GM21515 (cell line): Measurements from ENCODE around the gene YIF1A.
A peak's percentile ranks its signal among the peaks of the same experiment; 100 is the strongest.
"Not testable (repeated sequence)": the region's sequence is repeated elsewhere in the genome, so short reads cannot be mapped to it uniquely, and the experiment has no call there.

ENCODE experiments used
- ATAC-seq: cut with Tn5 transposase; IDR thresholded peaks from one replicate; pipeline ENCODE4 v1.9.1; 2021; ENCODE audit not compliant: unreplicated experiment

The YIF1A gene

DNA sequence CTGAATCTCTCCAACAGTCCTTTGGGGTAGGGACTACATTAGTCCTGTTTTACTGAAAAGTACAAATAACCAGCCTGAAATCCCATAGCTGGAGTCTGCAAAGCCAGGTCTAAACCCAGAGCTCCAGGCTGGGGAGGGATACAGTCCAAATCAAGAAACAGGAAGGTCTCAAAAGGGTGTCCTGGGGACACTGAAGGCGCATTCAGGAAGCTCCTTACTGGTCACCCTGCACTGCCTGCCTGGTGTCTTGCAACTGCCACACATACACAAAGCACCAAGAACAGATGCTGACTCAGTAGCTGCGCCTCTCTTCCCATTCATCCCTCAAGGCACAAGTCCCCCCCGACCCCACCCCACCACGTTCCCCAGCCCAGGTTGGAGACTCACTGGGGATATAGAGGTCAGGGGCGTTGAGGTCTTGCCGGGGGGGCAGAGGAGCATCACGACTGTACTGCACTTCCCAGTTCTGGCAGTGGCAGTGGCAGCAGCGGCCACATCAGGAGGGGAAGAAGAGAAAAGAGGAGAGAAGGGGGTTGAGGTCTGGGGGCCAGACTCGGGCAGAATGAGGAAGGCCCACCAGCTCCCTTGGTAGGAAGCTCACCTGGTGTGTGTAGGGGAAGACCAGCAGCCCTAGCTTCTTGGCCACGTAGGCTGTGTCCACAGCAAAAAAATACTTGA is 1.6 kb downstream of the YIF1A start:
- no peak for ATAC-seq

DNA sequence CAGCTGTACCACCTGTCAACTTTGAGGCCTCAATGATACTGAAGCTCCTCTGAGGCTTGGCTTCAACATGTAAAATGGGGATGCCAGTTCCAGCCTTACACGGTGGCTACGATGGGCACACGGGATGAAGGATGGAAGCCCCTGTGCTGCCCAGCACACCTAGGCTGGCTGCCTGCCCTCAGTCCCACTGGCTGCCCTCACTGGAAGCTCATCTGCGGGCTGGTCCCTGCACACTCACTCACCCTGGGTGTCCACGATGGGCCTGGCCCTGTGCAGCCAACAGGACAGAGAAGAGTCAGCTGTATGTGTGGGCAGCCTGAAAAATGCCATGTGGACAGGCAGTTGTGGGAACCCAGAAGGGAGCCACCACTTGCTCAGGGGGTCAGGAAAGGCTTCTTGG is 2.2 kb downstream of the YIF1A start:
- ATAC-seq: no peak

DNA sequence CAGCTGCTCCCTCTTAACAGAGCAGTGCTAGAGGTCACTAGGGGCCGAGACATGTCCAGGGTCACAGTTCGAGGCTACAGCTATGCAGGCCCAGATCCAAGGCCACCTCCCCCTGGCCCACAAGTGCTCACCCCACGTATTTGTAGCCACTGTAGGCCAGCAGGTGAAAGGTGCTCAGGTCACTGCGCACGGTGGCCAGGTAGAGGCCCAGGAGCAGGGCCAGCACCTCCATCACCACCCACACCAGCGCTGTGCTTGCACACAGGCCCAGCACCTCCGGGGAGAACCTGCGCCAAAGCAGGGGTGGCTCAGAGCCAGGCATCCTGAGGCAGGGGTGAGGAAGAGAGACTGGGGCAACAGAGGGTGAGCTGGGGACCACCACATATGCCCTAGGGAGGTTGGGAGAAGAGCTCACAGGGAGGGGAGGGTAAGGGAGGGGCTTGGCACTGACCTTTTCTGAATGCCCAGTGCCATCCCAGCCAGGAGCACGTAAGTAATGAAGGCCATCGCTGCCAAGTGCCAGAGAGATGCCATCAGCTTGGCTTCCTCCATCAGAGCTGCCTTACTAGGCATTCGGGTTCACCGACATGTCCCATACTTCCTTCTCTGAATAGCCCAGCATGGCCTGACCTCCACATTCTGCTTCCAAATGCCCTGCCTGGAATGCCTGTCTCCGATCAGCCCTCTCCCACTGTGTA is 3.5 kb downstream of the YIF1A start:
- no peak for ATAC-seq

DNA sequence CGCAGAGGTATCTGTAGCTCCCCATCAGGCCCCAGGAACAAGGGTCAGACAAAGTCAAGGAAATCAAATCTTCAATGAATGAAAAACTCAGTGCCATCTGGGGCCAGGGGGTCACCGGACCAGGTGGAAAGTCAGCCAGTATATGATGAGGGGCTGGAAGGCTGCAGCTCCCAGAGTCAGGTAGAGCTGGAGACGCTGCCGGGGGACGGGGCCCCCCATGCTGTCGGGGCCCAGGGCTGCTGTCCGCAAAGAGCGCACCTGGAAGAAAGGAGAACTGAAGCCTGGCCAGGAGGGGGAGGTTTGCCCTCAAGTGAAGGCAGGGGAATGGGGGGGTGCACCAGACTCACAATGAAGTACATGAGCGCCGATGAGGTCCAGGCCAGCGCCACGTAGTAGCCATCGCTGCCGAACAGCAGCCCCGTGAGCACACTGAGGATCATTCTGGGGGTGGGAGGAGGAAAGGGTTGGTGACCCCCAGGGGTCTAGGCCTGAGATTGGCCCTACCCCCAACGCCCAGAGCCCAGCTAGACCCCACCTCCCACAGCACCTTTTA is 4.3 kb downstream of the YIF1A start:
- no peak for ATAC-seq

DNA sequence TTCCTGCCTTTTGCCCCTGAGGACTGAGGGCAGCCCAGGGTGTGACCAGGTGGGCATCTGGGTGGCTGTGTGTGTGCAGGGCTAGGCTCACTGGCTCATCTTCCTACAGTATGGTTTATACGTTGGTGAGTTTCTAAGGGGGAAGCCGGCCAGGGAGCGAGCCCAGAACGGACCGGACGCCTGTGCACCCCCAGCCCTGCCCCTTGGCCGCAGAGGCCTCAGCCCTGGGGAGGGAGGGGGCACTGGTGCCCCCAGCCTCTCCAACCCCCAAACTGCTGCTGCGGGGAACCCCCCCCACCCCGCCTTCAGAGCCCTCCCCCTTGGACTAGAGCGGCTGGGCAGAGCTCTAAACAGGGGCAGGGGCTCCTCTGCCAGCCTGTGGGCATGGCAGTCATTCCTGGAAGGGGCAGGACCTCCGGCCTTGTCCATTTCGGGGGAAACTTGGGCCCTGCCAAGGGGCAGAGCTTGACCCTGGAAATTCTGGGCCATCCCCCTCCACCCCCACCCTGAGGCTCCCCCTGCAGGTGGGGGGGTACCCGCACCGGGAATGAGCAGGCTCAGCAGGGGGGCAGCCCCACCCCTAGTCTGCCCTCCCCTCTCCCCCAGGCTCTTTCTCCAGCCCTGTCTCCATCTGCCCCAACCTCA is 5.4 kb downstream of the YIF1A start:
- ATAC-seq: no peak

DNA sequence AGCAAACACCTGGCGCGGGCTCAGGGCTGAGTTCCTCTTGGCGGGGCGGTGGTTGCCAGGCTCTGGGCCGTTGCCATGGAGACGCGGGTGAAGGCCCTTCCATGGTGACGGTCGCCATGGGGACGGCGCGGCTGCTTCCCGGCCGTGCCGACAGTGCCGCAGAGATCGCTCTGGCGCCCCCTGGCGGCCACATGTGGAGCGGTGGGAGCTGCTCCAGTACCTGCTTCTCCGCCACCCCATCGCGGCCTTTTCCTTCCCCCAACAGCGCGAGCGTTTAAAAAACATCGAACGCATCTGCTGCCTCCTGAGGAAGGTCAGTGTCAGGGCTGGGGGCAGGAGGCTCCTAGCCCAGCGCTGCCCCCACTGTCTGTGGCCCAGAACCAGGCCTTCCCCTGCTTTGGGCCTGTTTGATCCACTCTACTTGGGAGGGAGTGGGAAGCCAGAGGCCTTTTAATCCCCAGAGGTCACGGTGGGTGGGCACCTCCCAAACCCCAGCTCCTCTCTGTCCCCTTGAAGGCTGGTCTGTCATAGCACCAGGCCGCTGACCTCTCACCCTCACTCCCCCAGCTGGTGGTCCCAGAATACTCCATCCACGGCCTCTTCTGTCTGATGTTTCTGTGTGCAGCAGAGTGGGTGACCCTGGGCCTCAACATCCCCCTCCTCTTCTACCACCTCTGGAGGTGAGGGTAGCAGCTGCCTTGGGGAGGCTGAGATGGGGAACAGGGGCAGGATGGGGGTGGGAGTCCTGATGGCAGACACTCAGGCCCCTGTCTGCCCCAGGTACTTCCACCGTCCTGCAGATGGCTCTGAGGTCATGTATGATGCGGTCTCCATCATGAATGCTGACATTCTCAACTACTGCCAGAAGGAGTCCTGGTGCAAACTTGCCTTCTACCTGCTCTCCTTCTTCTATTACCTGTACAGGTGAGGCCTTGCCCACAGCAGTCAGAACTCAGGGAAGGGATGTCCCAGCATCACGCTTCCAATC is 6.2 kb downstream of the YIF1A start:
- peak; percentile 73 for ATAC-seq

DNA sequence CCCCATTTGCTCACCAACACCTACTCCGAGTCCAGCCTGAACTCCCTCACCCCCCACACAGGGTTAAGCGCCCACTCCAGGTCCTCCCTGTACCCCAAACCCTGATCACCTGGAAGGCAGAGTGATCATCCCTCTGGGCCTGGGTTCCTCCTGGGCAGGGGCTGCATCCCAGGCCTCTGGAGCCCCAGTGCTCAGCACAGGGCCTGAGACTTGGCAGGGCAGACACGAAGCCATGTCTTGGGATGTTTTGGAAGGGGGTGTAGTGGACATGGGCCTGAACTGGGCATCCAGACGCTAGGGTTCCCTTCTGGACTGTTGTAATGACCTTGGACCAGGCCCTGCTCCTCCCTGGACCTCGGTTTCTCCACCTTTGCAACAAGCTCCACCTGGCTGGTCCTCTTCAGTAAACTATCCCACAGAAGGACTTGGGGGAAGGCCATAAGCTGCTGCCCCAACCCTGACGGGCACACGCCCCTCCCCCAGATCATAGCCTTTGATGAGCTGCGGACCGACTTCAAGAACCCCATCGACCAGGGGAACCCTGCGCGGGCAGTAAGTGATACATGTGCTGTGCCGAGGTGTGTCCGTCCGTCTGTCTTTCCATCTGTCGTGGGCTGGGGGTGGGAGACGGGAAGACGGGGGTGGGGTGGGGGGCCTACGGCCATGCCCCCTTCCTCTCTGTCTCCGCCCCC is 7.0 kb downstream of the YIF1A start:
- ATAC-seq: no peak

DNA sequence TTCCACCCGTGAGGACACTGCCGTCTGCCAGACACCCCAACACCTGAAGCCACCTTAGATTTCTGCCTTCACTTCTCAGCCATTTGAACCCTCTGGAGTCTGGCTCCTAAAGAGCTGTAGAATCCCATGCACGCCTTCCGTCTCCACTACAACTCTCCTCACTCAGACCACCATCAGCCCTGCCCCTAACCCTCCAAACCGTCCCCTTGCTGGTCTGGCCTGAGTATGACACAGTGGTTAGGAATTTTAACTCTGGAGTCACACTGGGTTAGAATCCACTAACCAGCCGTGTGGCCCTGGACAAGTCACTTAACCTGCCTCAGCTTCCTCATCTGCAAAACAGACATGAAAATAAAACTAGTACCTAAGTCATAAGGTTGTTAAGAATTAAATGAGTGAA is 7.9 kb downstream of the YIF1A start:
- no peak for ATAC-seq

DNA sequence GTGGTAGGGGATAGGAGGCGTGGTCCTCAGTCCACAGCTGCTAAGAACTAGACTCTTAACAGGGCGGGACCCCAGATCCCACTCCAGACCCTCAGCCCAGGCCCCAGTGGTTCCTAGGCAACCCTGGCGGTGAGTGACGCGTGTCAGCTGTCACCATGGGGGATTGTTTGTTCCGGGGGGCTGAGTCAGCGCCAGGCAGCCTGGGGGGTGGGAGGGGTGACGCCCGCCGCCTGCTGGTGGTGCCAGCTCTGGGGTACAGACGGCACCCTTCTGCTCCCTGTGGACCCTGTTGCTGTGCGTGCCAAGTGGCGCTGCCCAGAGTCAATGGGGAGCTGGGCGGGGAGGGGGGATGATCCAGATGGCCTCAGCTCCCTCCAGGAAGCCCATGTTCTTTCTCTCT is 8.5 kb downstream of the YIF1A start:
- ATAC-seq: no peak

DNA sequence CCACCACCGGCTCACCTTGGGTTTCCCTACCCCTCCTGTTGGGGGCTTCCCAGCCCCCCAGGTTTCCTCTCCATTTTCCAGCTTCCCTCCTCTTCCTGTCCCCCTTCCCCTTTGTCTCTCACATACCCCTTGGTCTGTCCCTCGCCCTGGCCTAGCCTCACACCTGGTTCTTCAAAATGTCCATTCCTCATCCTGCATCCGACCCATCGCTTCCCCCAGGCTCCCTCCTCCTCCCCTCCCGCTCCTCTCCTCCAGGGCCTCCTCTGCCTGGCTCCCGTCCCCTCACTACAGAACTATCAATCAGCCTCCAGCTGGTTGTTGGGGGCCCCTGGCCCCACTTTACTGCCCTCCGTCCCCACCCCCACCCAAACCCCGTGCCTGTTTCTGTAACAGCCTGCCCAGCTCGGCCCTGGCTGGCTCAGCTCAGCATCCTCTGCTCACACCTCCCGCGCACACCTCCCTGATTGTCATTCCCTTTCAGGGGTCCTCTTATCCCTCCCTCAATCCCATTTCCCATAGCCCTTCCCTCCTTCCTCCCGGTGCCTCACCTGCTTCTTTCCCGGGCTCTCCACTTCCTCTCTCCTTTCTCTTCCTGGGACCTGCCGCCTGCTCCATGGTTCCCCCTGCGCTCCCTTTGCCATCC is 9.7 kb downstream of the YIF1A start:
- no peak for ATAC-seq

DNA sequence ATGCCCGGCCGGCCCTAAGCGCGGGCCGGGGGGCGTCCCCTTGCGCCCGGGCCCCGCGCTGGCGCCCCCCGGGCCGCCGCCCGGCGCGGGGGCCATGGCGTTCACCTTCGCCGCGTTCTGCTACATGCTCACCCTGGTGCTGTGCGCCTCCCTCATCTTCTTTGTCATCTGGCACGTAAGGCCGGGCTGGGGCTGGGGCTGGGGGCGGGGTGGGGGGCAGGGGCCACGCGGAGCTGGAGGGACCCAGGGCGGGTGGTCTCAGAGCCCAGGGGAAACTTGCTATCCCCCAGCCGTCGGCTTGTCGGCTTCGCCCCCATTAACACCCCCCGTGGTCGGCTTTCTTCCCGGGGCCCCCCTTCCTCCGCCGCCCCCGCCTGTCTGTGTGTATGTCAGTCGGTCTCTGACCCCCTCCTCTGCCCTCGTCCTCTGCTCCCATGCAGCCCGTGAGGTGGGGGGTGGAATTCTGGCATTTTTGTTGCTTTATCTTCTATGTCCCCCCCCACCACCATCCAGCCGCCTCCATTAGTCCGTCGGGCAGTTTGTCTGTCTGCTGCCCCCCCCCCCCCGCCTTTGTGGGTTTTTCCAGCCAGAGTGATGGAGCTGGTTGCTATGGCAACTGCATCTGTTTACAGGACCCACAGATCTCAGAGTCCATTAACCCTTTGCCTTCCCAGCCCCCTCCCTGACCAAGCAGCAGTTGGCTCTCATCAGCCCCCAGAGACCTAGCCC is 10.4 kb downstream of the YIF1A start:
- ATAC-seq: no peak

DNA sequence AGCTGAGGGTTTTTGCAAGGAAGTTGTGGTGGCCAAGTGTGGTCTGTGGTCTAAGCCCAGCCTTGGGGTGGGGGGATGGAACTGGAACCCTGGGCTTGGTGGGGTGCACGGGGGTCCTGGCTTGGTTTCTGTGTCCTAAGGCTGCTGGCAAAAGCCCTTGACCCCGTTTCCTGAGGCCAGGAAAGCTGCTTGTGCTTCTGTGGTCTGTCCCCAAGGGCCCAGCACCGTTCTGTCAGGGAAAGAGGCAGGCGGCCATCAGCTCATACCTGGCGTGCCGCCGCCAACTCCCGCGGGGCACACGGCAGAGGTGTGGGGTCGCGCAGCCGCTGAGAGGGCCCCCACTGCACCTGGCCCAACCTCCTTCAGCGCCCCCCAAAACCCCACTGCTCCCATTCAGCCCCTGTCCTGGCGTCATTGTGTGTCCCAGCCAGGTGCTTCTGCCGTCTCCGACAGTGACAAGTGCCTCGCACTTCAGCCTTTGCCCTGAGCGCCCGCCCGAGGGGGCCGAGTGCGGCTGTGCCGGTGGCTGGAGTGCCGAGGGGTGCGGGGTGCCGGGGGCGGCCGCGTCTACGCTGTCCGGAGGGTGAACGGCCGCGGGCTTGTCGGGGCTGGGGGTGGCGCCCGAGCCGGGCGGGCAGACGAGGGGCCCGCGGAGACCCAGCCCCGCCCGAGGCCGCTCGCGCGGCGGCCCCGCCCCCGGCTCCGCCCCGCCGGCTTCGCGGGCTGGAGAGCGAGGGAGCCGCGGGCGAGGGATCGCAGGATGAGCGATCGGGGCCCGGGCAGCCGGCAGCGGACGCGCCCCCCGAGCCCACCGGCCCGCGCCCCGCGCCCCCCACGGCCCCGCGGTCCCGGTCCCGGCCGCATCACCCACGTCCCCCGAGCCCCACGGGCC is 11.2 kb downstream of the YIF1A start, which contains the start of gene CNIH2:
CNIH2 (plus strand) TSS at position 705 of the 892 bp plus-strand sequence. CDS start 282 bp downstream, outside the sequence.
- ATAC-seq: no peak

DNA sequence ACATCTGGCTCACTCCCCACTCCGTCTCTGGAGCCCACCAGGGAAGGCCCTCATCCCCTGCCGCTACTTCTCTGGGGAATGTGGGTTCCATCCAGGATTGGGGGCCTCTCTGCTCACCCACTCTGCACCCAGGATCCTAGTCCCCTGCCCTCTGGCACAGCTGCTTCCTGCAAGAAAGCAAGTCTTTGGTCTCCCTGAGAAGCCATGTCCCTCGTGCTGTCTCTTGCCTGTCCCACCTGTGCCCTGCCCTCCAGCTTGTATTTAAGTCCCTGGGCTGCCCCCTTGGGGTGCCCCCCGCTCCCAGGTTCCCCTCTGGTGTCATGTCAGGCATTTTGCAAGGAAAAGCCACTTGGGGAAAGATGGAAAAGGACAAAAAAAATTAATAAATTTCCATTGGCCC is 11.9 kb downstream of the YIF1A start:
- ATAC-seq: not testable (repeated sequence)

DNA sequence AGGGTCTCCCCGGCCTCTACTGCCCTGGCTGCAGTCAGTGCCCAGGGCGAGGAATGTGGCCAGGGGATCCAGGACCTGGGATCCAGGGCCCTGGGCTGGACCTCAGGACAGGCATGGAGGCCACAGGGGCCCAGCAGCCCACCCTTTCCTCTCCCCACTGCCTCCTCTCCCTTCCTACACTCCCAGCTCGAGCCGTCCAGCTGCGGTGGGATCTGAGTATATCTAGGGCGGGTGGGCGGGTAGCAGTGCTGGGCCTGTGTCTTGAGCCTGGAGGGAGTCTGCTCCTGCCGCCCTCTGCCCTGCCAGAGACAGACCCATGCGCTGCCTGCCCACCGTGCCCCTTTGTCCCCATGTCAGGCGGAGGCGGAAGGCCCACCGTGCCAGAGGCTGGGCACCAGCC is 12.3 kb downstream of the YIF1A start:
- not testable (repeated sequence) for ATAC-seq

DNA sequence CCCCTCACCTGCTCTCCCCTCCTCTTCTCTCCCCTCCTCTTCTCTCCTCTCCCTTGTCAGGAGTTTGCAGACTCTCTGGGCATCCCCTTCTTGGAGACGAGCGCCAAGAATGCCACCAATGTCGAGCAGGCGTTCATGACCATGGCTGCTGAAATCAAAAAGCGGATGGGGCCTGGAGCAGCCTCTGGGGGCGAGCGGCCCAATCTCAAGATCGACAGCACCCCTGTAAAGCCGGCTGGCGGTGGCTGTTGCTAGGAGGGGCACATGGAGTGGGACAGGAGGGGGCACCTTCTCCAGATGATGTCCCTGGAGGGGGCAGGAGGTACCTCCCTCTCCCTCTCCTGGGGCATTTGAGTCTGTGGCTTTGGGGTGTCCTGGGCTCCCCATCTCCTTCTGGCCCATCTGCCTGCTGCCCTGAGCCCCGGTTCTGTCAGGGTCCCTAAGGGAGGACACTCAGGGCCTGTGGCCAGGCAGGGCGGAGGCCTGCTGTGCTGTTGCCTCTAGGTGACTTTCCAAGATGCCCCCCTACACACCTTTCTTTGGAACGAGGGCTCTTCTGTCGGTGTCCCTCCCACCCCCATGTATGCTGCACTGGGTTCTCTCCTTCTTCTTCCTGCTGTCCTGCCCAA is 12.8 kb downstream of the YIF1A start:
- ATAC-seq: no peak

DNA sequence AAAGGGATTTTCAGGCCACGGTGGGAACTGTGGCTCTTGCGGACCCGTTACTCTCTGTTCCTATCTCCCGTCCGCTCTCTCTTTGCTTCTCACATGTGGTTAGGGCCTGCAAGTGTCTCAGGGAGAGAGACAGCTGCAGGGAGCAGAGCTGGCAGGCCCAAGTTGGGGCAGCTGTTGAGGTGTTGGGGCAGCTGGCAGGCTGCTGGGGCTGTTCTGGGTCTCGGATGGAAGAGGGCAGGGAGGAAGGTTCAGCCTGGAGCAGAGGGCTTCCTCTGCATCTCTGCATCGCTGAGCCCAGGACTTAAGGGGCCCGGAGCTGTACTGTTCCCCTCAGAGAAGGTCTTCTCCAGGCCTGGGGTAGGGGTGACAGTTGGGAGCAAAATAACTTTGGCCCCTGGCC is 13.5 kb downstream of the YIF1A start:
- no peak for ATAC-seq

DNA sequence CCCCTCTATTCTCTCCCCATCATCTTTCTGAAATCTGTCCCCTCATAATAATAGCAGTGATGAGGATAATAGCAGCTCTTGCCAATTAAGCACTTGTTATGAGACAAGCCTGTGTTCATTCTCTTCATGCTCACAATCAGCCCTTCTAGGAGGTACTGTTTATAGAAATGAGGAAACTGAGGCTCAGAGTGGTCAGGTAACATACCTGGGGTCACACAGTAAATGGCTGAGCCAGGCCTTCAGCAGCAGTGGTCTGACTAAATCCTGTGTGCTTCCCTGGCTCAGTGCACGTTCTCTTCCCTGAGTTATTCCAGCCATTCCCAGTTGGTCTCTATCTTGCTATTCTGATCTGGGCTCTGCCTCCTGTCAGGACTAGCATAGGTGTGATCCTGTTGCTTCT is 14.7 kb downstream of the YIF1A start:
- no peak for ATAC-seq

DNA sequence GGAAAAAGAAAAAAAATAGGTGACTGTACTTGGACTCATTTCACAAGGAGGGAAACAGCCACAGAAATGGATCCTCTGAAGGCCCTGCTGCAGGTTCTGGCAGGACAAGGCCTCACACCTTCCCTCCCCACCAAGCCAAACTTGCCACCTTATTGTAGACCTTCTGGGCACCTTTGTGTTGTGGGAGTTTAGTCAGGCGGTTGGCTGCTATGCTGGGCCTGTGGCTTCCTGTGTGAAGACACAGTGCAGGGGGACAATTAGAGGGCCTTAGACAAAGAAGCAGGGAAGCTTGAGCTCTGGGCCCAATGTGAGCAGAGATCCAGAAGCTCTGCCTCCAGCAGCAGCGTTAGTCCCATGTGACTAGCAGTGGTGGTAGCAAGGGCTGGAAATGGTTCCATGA is 16.3 kb downstream of the YIF1A start:
- ATAC-seq: no peak
